HL-60 (cell line): ENCODE results near the gene ZNF740.
A peak's percentile ranks its signal among the peaks of the same experiment; 100 is the strongest.
"Not testable (repeated sequence)": the region's sequence is repeated elsewhere in the genome, so short reads cannot be mapped to it uniquely, and the experiment has no call there.

Experiments
- DNase-seq, 2 experiments: peaks; one replicate each; pipeline ENCODE4 v3.0.0-alpha.2; 2010 to 2020; ENCODE audit warnings: low read depth in 1 of 2, low spot score in 1 of 2
- H3K27ac ChIP-seq: fragments of 250-450 bp; sonication (Bioruptor Pico); replicated peaks from 2 replicates; pipeline ENCODE4 v1.5.1; 2020; ENCODE audit warnings: mild to moderate bottlenecking, moderate library complexity
- H3K27me3 ChIP-seq: fragments of 250-450 bp; sonication (Bioruptor Pico); 2 replicates; pipeline ENCODE4 v1.5.1; 2021; ENCODE audit warnings: mild to moderate bottlenecking, moderate library complexity; ENCODE audit not compliant: insufficient read depth, poor library complexity, severe bottlenecking
- H3K4me3 ChIP-seq: replicated peaks from 2 replicates; pipeline ENCODE4 v1.5.1; 2011; ENCODE audit warnings: mild to moderate bottlenecking, control low read depth, low read length; ENCODE audit not compliant: insufficient read depth
- GABPA ChIP-seq: IDR thresholded peaks from 2 replicates; pipeline ENCODE4 v1.6.1; 2012; ENCODE audit warnings: low read depth
- POLR2AphosphoS5 ChIP-seq: IDR thresholded peaks from 2 replicates; pipeline ENCODE4 v1.6.1; 2012; ENCODE audit warnings: low read depth
- REST ChIP-seq: IDR thresholded peaks from 2 replicates; pipeline ENCODE4 v1.6.1; 2012; ENCODE audit warnings: low read depth; ENCODE audit not compliant: insufficient replicate concordance
- SPI1 ChIP-seq: IDR thresholded peaks from 2 replicates; pipeline ENCODE4 v1.6.1; 2012; ENCODE audit warnings: low read depth, mild to moderate bottlenecking, borderline replicate concordance
- TF ChIP-seq, protein P1 (sequence below): IDR thresholded peaks from one replicate; pipeline ENCODE4 v1.5.1; 2011; ENCODE audit warnings: low read length, control low read depth, inconsistent platforms; ENCODE audit not compliant: insufficient read depth

ZNF740 gene

DNA sequence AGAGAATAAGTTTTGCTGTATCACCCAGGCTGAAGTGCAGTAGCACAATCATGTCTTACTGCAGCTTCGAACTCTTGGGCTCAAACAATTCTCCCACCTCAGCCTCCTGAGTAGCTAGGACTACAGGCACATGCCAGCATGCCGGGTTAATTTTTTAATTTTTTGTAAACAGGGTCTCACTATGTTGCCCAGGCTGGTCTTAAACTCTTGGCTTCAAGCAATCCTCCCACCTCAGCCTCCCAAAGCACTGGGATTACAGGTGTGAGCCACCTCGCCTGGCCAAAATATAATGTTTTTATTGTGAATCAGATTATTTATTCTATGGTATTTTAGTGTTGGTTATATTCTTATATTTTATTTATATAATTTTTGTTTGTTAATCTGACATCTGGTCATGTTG, 3.8 kb upstream of the ZNF740 start:
- TF ChIP-seq POLR2AphosphoS5 (no peak), REST (no peak), SPI1 (no peak), GABPA (no peak)
- TF ChIP-seq, protein P1, sequence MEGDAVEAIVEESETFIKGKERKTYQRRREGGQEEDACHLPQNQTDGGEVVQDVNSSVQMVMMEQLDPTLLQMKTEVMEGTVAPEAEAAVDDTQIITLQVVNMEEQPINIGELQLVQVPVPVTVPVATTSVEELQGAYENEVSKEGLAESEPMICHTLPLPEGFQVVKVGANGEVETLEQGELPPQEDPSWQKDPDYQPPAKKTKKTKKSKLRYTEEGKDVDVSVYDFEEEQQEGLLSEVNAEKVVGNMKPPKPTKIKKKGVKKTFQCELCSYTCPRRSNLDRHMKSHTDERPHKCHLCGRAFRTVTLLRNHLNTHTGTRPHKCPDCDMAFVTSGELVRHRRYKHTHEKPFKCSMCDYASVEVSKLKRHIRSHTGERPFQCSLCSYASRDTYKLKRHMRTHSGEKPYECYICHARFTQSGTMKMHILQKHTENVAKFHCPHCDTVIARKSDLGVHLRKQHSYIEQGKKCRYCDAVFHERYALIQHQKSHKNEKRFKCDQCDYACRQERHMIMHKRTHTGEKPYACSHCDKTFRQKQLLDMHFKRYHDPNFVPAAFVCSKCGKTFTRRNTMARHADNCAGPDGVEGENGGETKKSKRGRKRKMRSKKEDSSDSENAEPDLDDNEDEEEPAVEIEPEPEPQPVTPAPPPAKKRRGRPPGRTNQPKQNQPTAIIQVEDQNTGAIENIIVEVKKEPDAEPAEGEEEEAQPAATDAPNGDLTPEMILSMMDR = no peak
- no peak overlapping the region for H3K27ac ChIP-seq
- H3K27me3 ChIP-seq = no peaks in the 10 kb centered on the region

DNA sequence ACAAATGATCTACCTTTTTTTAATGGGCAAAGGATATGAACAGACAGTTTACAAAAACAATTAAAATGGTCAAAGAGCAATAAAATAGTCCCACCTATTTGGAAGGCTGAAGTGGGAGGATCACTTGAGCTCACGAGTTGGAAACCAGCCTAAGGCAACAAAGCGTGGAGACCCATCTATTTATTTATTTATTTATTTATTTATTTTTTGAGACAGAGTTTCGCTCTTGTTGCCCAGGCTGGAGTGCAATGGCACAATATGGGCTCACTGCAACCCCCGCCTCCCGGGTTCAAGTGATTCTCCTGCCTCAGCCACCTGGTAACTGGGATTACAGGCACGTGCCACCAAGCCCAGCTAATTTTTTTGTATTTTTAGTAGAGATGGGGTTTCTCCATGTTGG, 3.1 kb upstream of the ZNF740 start:
- DNase-seq, H3K27ac ChIP-seq, H3K4me3 ChIP-seq, H3K27me3 ChIP-seq: not testable (repeated sequence)

More for the DNA sequence above, 3.8 kb upstream of the ZNF740 start:
- no peak overlapping the region for H3K4me3 ChIP-seq
- no peak for DNase-seq

GRCh38 chr12:53178803-53179202, 1.7 kb upstream of the ZNF740 start:
- H3K27ac ChIP-seq, H3K4me3 ChIP-seq, H3K27me3 ChIP-seq, DNase-seq: not testable (repeated sequence)

- TF ChIP-seq GABPA (no peak), SPI1 (no peak), REST (no peak), POLR2AphosphoS5 (no peak)
- TF ChIP-seq, protein P1 = no peak
- H3K4me3 ChIP-seq = peak overlapping the region; percentile 82
- peak overlapping the region; percentile 92 for H3K27ac ChIP-seq
- no peaks in the 10 kb centered on the region for H3K27me3 ChIP-seq
- peak in 1 of 2 experiments; percentile 36 for DNase-seq
Measured at GRCh38 chr12:53179687-53180219, 769 bp upstream of the ZNF740 start.

GRCh38 chr12:53180931-53181645, 566 bp downstream of the ZNF740 start:
- DNase-seq = peak in 1 of 2 experiments; percentile 78
- 0 out of 2 replicates have a peak, but pooled peaks have one; percentile 27 for TF ChIP-seq SPI1
- no peak for TF ChIP-seq POLR2AphosphoS5
- Histone ChIP-seq H3K4me3 (peak overlapping the region; percentile 82), H3K27ac (peak overlapping the region; percentile 92), H3K27me3 (no peaks in the 10 kb centered on the region)
